SK-N-MC (cell line): ENCODE data around the gene MYCBPAP.

Experiments used
- EZH2 ChIP-seq: fragments of 200-600 bp; sonication (generic); IDR thresholded peaks from one replicate; pipeline ENCODE4 v1.6.1; 2017; ENCODE audit warnings: antibody characterized with exemption
- FOXP2 ChIP-seq: optimal IDR thresholded peaks from 2 replicates; pipeline ENCODE3; 2011; ENCODE audit warnings: mild to moderate bottlenecking, moderate library complexity; ENCODE audit not compliant: insufficient read depth; ENCODE audit errors: extremely low read length, control extremely low read depth
- POLR2AphosphoS5 ChIP-seq: IDR thresholded peaks from 2 replicates; pipeline ENCODE4 v1.6.1; 2012; ENCODE audit warnings: mild to moderate bottlenecking, low read depth, low read length, borderline replicate concordance

- no peak for TF ChIP-seq POLR2AphosphoS5
- no peak for TF ChIP-seq EZH2
- no peak for TF ChIP-seq FOXP2
Measured at GRCh38 chr17:50545311-50545710, 37.1 kb downstream of the MYCBPAP start.
